Common myeloid progenitor, CD34-positive (primary cell): Measurements from ENCODE around the gene SPOCD1.

Experiments used
- CTCF ChIA-PET: fragments of 350-600 bp; sonication (Branson Sonifier 250); formaldehyde crosslinking; loops from one replicate; lab custom pipeline; 2021; ENCODE audit warnings: antibody characterized with exemption; lab: Charles Lee
- POLR2A ChIA-PET: fragments of 350-600 bp; sonication (Branson Sonifier 250); formaldehyde crosslinking; loops from one replicate; lab custom pipeline; 2021; ENCODE audit warnings: antibody characterized with exemption; lab: Charles Lee
- DNase-seq, 3 donors: peaks; one replicate each; pipeline versions ENCODE4 v3.0.0 to v3.0.0-alpha.2; 2013
- H3K27ac ChIP-seq, 2 experiments: 1 replicate in 1 of 2; 2 replicates in 1 of 2; pipeline ENCODE4 v1.7.0; 2013; ENCODE audit warnings: inconsistent platforms in 2 of 2, low read length in 2 of 2, mild to moderate bottlenecking in 2 of 2, low read depth in 1 of 2, moderate library complexity in 1 of 2; ENCODE audit not compliant: severe bottlenecking in 2 of 2, insufficient read depth in 1 of 2, poor library complexity in 1 of 2
- H3K27me3 ChIP-seq, 5 experiments: replicated peaks in 2 of 5; 1 replicate in 3 of 5; 2 replicates in 2 of 5; pipeline versions ENCODE4 v1.6.1 to v1.7.0; 2013; ENCODE audit warnings: low read length in 4 of 5, mild to moderate bottlenecking in 2 of 5, moderate library complexity in 2 of 5, inconsistent platforms in 1 of 5; ENCODE audit not compliant: insufficient read depth in 5 of 5, control insufficient read depth in 4 of 5
- H3K36me3 ChIP-seq, 4 experiments: 1 replicate in 2 of 4; 2 replicates in 2 of 4; pipeline versions ENCODE4 v1.6.1 to v1.7.0; 2013; ENCODE audit warnings: low read length in 3 of 4, control low read depth in 1 of 4, mild to moderate bottlenecking in 1 of 4; ENCODE audit not compliant: control insufficient read depth in 4 of 4, insufficient read depth in 4 of 4
- H3K4me1 ChIP-seq, 4 experiments: 1 replicate in 3 of 4; 2 replicates in 1 of 4; pipeline versions ENCODE4 v1.6.1 to v1.7.1; 2013; ENCODE audit warnings: low read length in 3 of 4, mild to moderate bottlenecking in 3 of 4, control low read depth in 1 of 4, inconsistent platforms in 1 of 4, moderate library complexity in 1 of 4; ENCODE audit not compliant: control insufficient read depth in 4 of 4, insufficient read depth in 4 of 4; ENCODE audit errors: control extremely low read depth in 1 of 4
- H3K4me3 ChIP-seq, 7 experiments: 1 replicate in 4 of 7; 2 replicates in 3 of 7; pipeline versions ENCODE4 v1.5.1 to v1.7.0; 2013; ENCODE audit warnings: mild to moderate bottlenecking in 7 of 7, low read length in 6 of 7, moderate library complexity in 6 of 7, inconsistent platforms in 2 of 7, low read depth in 2 of 7, control low read depth in 1 of 7; ENCODE audit not compliant: insufficient read depth in 4 of 7, control insufficient read depth in 1 of 7; ENCODE audit errors: extremely low read depth in 1 of 7
- H3K9me3 ChIP-seq, 5 experiments: 1 replicate in 4 of 5; 2 replicates in 1 of 5; pipeline versions ENCODE4 v1.6.1 to v1.7.1; 2013; ENCODE audit warnings: low read length in 4 of 5, mild to moderate bottlenecking in 2 of 5, inconsistent platforms in 1 of 5, low read depth in 1 of 5, moderate library complexity in 1 of 5; ENCODE audit not compliant: control insufficient read depth in 4 of 5, insufficient read depth in 2 of 5; ENCODE audit errors: control extremely low read depth in 1 of 5
- WGBS: methylation state at CpG from one replicate; pipeline ENCODE4 v1.1.5; 2013; ENCODE audit not compliant: insufficient coverage; 5-methylcytosine and 5-hydroxymethylcytosine counted together

SPOCD1 gene

GRCh38 chr1:31768939-31769704 is 46.7 kb downstream of the SPOCD1 start:
- Histone ChIP-seq H3K36me3 (no peaks in the 10 kb centered on the region), H3K27me3 (peaks cover 0 to 47% (median 39%) of the 10 kb centered on the region in 5 experiments), H3K4me3 (no peak overlapping the region), H3K4me1 (peaks cover 1 to 33% (median 24%) of the 10 kb centered on the region in 4 experiments), H3K27ac (no peak overlapping the region), H3K9me3 (no peaks in the 10 kb centered on the region)
- POLR2A ChIA-PET: no interaction called here
- WGBS: 56% methylated on average over 3 of the region's 5 CpGs
- CTCF ChIA-PET: interaction anchor here (1.4 to 3.4 kb wide), 2 partner anchors 9 to 21 kb away, joined by 5 to 19 read pairs; no protein-coding TSS in a partner anchor
- peak in 2 of 3 donors; percentile 44 to 56 for DNase-seq

GRCh38 chr1:31768407-31768907 is 47.4 kb downstream of the SPOCD1 start:
- WGBS: 88% methylated on average over 2 of the region's 2 CpGs
- no peak overlapping the region for H3K4me3 ChIP-seq

GRCh38 chr1:31767225-31767624 is 48.6 kb downstream of the SPOCD1 start:
- 99% methylated on average over 7 of the region's 7 CpGs for WGBS
- POLR2A ChIA-PET: no interaction called here
- peaks cover 0 to 37% (median 28%) of the 10 kb centered on the region in 4 experiments for H3K4me1 ChIP-seq

More at GRCh38 chr1:31768407-31768907, 47.4 kb downstream of the SPOCD1 start:
- Histone ChIP-seq H3K27me3 (peaks cover 0 to 41% (median 36%) of the 10 kb centered on the region in 5 experiments), H3K4me1 (peaks cover 1 to 37% (median 27%) of the 10 kb centered on the region in 4 experiments), H3K27ac (no peak overlapping the region), H3K9me3 (no peaks in the 10 kb centered on the region), H3K36me3 (no peaks in the 10 kb centered on the region)
- ChIA-PET CTCF (interaction anchor here (1.4 to 3.4 kb wide), 2 partner anchors 8 to 22 kb away, joined by 5 to 19 read pairs; no protein-coding TSS in a partner anchor), POLR2A (no interaction called here)
- no peak for DNase-seq

GRCh38 chr1:31765516-31765915 is 50.3 kb downstream of the SPOCD1 start:
- POLR2A ChIA-PET: no interaction called here
- no peak overlapping the region for H3K4me3 ChIP-seq
- no peaks in the 10 kb centered on the region for H3K36me3 ChIP-seq
- peaks cover 0 to 45% (median 32%) of the 10 kb centered on the region in 4 experiments for H3K4me1 ChIP-seq
- WGBS: 89% methylated on average over 4 of the region's 6 CpGs
- H3K27ac ChIP-seq: no peak overlapping the region
- DNase-seq: no peak
- CTCF ChIA-PET: interaction anchor here (1.3 to 5.5 kb wide), 6 partner anchors 11 to 298 kb away, joined by 5 to 50 read pairs (median 7); no protein-coding TSS in a partner anchor
- peaks cover 0 to 33% (median 23%) of the 10 kb centered on the region in 5 experiments for H3K27me3 ChIP-seq
- H3K9me3 ChIP-seq: no peaks in the 10 kb centered on the region

More at GRCh38 chr1:31767225-31767624, 48.6 kb downstream of the SPOCD1 start:
- Histone ChIP-seq H3K27ac (no peak overlapping the region), H3K27me3 (peaks cover 0 to 37% (median 31%) of the 10 kb centered on the region in 5 experiments), H3K9me3 (no peaks in the 10 kb centered on the region), H3K4me3 (no peak overlapping the region), H3K36me3 (no peaks in the 10 kb centered on the region)
- no peak for DNase-seq
- CTCF ChIA-PET: interaction anchor here (0.7 to 5.5 kb wide), 4 partner anchors 9 to 198 kb away, joined by 3 to 50 read pairs (median 10); no protein-coding TSS in a partner anchor

- Histone ChIP-seq H3K27me3 (peaks cover 0 to 35% (median 21%) of the 10 kb centered on the region in 5 experiments), H3K36me3 (no peaks in the 10 kb centered on the region), H3K9me3 (no peaks in the 10 kb centered on the region), H3K4me1 (peaks cover 0 to 49% (median 33%) of the 10 kb centered on the region in 4 experiments), H3K27ac (no peak overlapping the region), H3K4me3 (no peak overlapping the region)
- peak in 2 of 3 donors; percentile 56 to 59 for DNase-seq
- ChIA-PET POLR2A (no interaction called here), CTCF (interaction anchor here (1.3 to 5.5 kb wide), 6 partner anchors 11 to 298 kb away, joined by 3 to 50 read pairs (median 6); no protein-coding TSS in a partner anchor)
- WGBS: 34% methylated on average over 4 of the region's 5 CpGs
These were observed 50.8 kb downstream of the SPOCD1 start for GRCh38 chr1:31765041-31765467.

- Histone ChIP-seq H3K27me3 (peaks cover 0 to 38% (median 21%) of the 10 kb centered on the region in 5 experiments), H3K9me3 (no peaks in the 10 kb centered on the region), H3K36me3 (no peaks in the 10 kb centered on the region), H3K27ac (no peak within 1 kb of the TSS), H3K4me3 (peak within 1 kb of the TSS in 6 of 7 experiments; percentile 30 to 63 (median 52)), H3K4me1 (peaks cover 0 to 48% (median 33%) of the 10 kb centered on the region in 4 experiments)
- POLR2A ChIA-PET: interaction anchor here (0.6 kb wide), 1 partner anchor 25 kb away, joined by 3 read pairs; no protein-coding TSS in a partner anchor
- CTCF ChIA-PET: interaction anchor here (0.6 to 5.5 kb wide), 7 partner anchors 16 to 299 kb away, joined by 3 to 50 read pairs (median 6); no protein-coding TSS in a partner anchor
- 8% methylated on average over 33 of the region's 59 CpGs for WGBS
- peak in 2 of 3 donors; percentile 70 to 76 for DNase-seq
These were observed 51.3 kb downstream of the SPOCD1 start, which contains the start of gene ADGRB2 for GRCh38 chr1:31764312-31765040. TSS of gene ADGRB2 (minus strand) at chr1:31764340. CDS start at chr1:31757221, 7,119 bp downstream.
